HG03045 (cell line): ENCODE measurements around the gene NEURL1.

ENCODE experiments used
- ATAC-seq: cut with Tn5 transposase; IDR thresholded peaks from one replicate; pipeline ENCODE4 v1.9.1; 2021; ENCODE audit warnings: mild to moderate bottlenecking, moderate library complexity; ENCODE audit not compliant: unreplicated experiment

The NEURL1 gene

GRCh38 chr10:103641326-103641725 lies 147.8 kb downstream of the NEURL1 start:
- ATAC-seq = no peak
